ENCODE data around the gene CGB2.
"Not testable (repeated sequence)": the region's sequence is repeated elsewhere in the genome, so short reads cannot be mapped to it uniquely, and the experiment has no call there.

The CGB2 gene

GRCh38 chr19:49031642-49032301 lies at the start of gene CGB2:
TSS of gene CGB2 (plus strand) at chr19:49031890. CDS start at chr19:49032096, 206 bp downstream.
- DNase-seq = not testable (repeated sequence)

GRCh38 chr19:48982280-48982679 lies 49.4 kb upstream of the CGB2 start:
- DNase-seq = no peak

GRCh38 chr19:48985711-48986110 lies 46.0 kb upstream of the CGB2 start:
- DNase-seq = no peak

GRCh38 chr19:48986211-48986610 lies 45.5 kb upstream of the CGB2 start:
- no peak for DNase-seq

GRCh38 chr19:48987323-48987722 lies 44.4 kb upstream of the CGB2 start:
- DNase-seq = no peak

- no peak for DNase-seq
These were observed 43.4 kb upstream of the CGB2 start for GRCh38 chr19:48988286-48988685.

- no peak for DNase-seq
These were observed 42.8 kb upstream of the CGB2 start for GRCh38 chr19:48988860-48989259.

- DNase-seq = no peak
These were observed 41.9 kb upstream of the CGB2 start for GRCh38 chr19:48989701-48990291.

GRCh38 chr19:48990400-48990799 lies 41.3 kb upstream of the CGB2 start:
- DNase-seq = no peak

- no peak for DNase-seq
These were observed 40.6 kb upstream of the CGB2 start for GRCh38 chr19:48991011-48991609.

- no peak for DNase-seq
These were observed 39.7 kb upstream of the CGB2 start for GRCh38 chr19:48991873-48992580.

GRCh38 chr19:48992581-48993174 lies 39.0 kb upstream of the CGB2 start:
- no peak for DNase-seq

GRCh38 chr19:48993175-48994034 lies 38.3 kb upstream of the CGB2 start, which contains the start of the genes GYS1 and RUVBL2:
TSS of gene GYS1 (minus strand) at chr19:48993309. CDS start at chr19:48993112, 197 bp downstream.
TSS of gene RUVBL2 (plus strand) at chr19:48993887. CDS start at chr19:48993912, 25 bp downstream.
- DNase-seq = peak; percentile 100

- no peak for DNase-seq
These were observed 37.7 kb upstream of the CGB2 start for GRCh38 chr19:48994035-48994386.

- DNase-seq = peak; percentile 3
These were observed 33.7 kb upstream of the CGB2 start for GRCh38 chr19:48997972-48998371.

GRCh38 chr19:48999481-49000325 lies 32.0 kb upstream of the CGB2 start:
- peak; percentile 56 for DNase-seq

GRCh38 chr19:49004133-49004532 lies 27.6 kb upstream of the CGB2 start:
- no peak for DNase-seq

GRCh38 chr19:49004964-49005614 lies 26.6 kb upstream of the CGB2 start:
- no peak for DNase-seq

GRCh38 chr19:49006905-49007304 lies 24.8 kb upstream of the CGB2 start:
- DNase-seq = no peak

GRCh38 chr19:49009828-49010227 lies 21.9 kb upstream of the CGB2 start:
- no peak for DNase-seq

GRCh38 chr19:49010453-49010852 lies 21.2 kb upstream of the CGB2 start:
- no peak for DNase-seq

Data from KG1 (cell line).